ENCODE results near the gene SNX12. TPM values are rescaled to one million over a fixed set of nuclear protein-coding genes. Genes with fewer than 3 reads are reported as not detected.

Gene SNX12
- total RNA-seq, 1 experiment from 2014 or later, result 48.4 TPM

GRCh38 chrX:71107762-71108360 lies 39.7 kb upstream of the SNX12 start:
- H3K9ac ChIP-seq (ENCODE audit: low read length), result no peak overlapping the region
- CTCF ChIA-PET, result no interaction called here
- POLR2A ChIA-PET (ENCODE audit: unreplicated experiment), result no interaction called here
- no peaks in the 10 kb centered on the region for H3K27me3 ChIP-seq (ENCODE audit: low read length)
- H4K20me1 ChIP-seq (ENCODE audit: low read length), result no peaks in the 10 kb centered on the region
- H3F3A ChIP-seq (ENCODE audit: low read length, unreplicated experiment), result no peaks in the 10 kb centered on the region
- no TSS peak for BruUV-seq (replicated peaks)
- no peak overlapping the region for H3K27ac ChIP-seq (ENCODE audit: low read length)
- H3K4me3 ChIP-seq (ENCODE audit: low read length), result no peak overlapping the region
- H3K79me2 ChIP-seq (ENCODE audit: low read length), result no peaks in the 10 kb centered on the region
- ATAC-seq, result no peak
- intact Hi-C loops (cut with micrococcal nuclease), result no loop called here
- TF ChIP-seq CTCF (conservative IDR thresholded peaks at IDR 0.05; ENCODE audit: low read depth, low read length), result no peak
- no peak for TF ChIP-seq EZH2 (IDR thresholded peaks at IDR 0.05; ENCODE audit: low read length, unreplicated experiment)
- TF ChIP-seq EZH2phosphoT487 (IDR thresholded peaks at IDR 0.05; ENCODE audit: borderline replicate concordance, low read length), result no peak
- no peaks in the 10 kb centered on the region for H3K9me2 ChIP-seq (replicated peaks; ENCODE audit: low read length)
- H3K9me3 ChIP-seq (ENCODE audit: low read length), result no peaks in the 10 kb centered on the region
- H3K4me2 ChIP-seq (ENCODE audit: low read length), result no peak overlapping the region
- H3K4me1 ChIP-seq (ENCODE audit: insufficient read depth, low read length), result no peaks in the 10 kb centered on the region
- H3K36me3 ChIP-seq (ENCODE audit: low read depth, low read length), result no peaks in the 10 kb centered on the region
- no peak overlapping the region for H2AFZ ChIP-seq (ENCODE audit: low read length)
- no peak for DNase-seq

GRCh38 chrX:71107245-71107644 lies 39.1 kb upstream of the SNX12 start:
- H3K9me2 ChIP-seq (replicated peaks; ENCODE audit: low read length), result no peaks in the 10 kb centered on the region
- H3K4me3 ChIP-seq (ENCODE audit: low read length), result no peak overlapping the region
- H3K27ac ChIP-seq (ENCODE audit: low read length), result no peak overlapping the region
- ChIA-PET POLR2A (ENCODE audit: unreplicated experiment) (no interaction called here), CTCF (no interaction called here)
- intact Hi-C loops (cut with micrococcal nuclease), result no loop called here
- no peaks in the 10 kb centered on the region for H3K27me3 ChIP-seq (ENCODE audit: low read length)
- no peak overlapping the region for H3K4me2 ChIP-seq (ENCODE audit: low read length)
- no peaks in the 10 kb centered on the region for H3F3A ChIP-seq (ENCODE audit: low read length, unreplicated experiment)
- BruUV-seq (replicated peaks), result no TSS peak
- H3K79me2 ChIP-seq (ENCODE audit: low read length), result no peaks in the 10 kb centered on the region
- H3K36me3 ChIP-seq (ENCODE audit: low read depth, low read length), result no peaks in the 10 kb centered on the region
- no peaks in the 10 kb centered on the region for H3K4me1 ChIP-seq (ENCODE audit: insufficient read depth, low read length)
- H4K20me1 ChIP-seq (ENCODE audit: low read length), result no peaks in the 10 kb centered on the region
- no peak for TF ChIP-seq EZH2phosphoT487 (IDR thresholded peaks at IDR 0.05; ENCODE audit: borderline replicate concordance, low read length)
- no peak for TF ChIP-seq EZH2 (IDR thresholded peaks at IDR 0.05; ENCODE audit: low read length, unreplicated experiment)
- TF ChIP-seq CTCF (conservative IDR thresholded peaks at IDR 0.05; ENCODE audit: low read depth, low read length), result no peak
- H3K9ac ChIP-seq (ENCODE audit: low read length), result no peak overlapping the region
- no peaks in the 10 kb centered on the region for H3K9me3 ChIP-seq (ENCODE audit: low read length)
- ATAC-seq (no peak), DNase-seq (no peak)
- no peak overlapping the region for H2AFZ ChIP-seq (ENCODE audit: low read length)

GRCh38 chrX:71106427-71106826 lies 38.3 kb upstream of the SNX12 start, which contains the start of gene CXorf65:
Gene CXorf65, minus strand, starts transcription at chrX:71106740. Its CDS starts 184 bp downstream, at chrX:71106556.
- Histone ChIP-seq H4K20me1 (ENCODE audit: low read length) (no peaks in the 10 kb centered on the region), H3K4me2 (ENCODE audit: low read length) (no peak within 1 kb of the TSS), H3K27ac (ENCODE audit: low read length) (no peak within 1 kb of the TSS), H3K9me2 (replicated peaks; ENCODE audit: low read length) (no peaks in the 10 kb centered on the region), H3K27me3 (ENCODE audit: low read length) (no peaks in the 10 kb centered on the region), H3F3A (ENCODE audit: low read length, unreplicated experiment) (no peaks in the 10 kb centered on the region), H3K9ac (ENCODE audit: low read length) (no peak within 1 kb of the TSS), H3K4me1 (ENCODE audit: insufficient read depth, low read length) (no peaks in the 10 kb centered on the region), H3K4me3 (ENCODE audit: low read length) (no peak within 1 kb of the TSS), H3K36me3 (ENCODE audit: low read depth, low read length) (no peaks in the 10 kb centered on the region), H3K9me3 (ENCODE audit: low read length) (no peaks in the 10 kb centered on the region), H2AFZ (ENCODE audit: low read length) (no peak within 1 kb of the TSS), H3K79me2 (ENCODE audit: low read length) (no peaks in the 10 kb centered on the region)
- BruUV-seq (replicated peaks), result no TSS peak
- ChIA-PET CTCF (no interaction called here), POLR2A (ENCODE audit: unreplicated experiment) (no interaction called here)
- TF ChIP-seq EZH2phosphoT487 (IDR thresholded peaks at IDR 0.05; ENCODE audit: borderline replicate concordance, low read length) (no peak), EZH2 (IDR thresholded peaks at IDR 0.05; ENCODE audit: low read length, unreplicated experiment) (no peak), CTCF (conservative IDR thresholded peaks at IDR 0.05; ENCODE audit: low read depth, low read length) (no peak)
- intact Hi-C loops (cut with micrococcal nuclease), result no loop called here
- DNase-seq, result no peak
- no peak for ATAC-seq

All from PC-3 (cell line).